Activated CD8-positive, alpha-beta T cell treated with anti-CD3 and anti-CD28 coated beads, Interleukin-2, amount 10 ng/mL, durations not matched to agents 7 days and 5 days (primary cell): Measurements from ENCODE around the gene CTR9. TPM values are rescaled to one million over a fixed set of nuclear protein-coding genes. Genes with fewer than 3 reads are reported as not detected.

Source experiments
- ATAC-seq: fragments of 150-1000 bp; cut with Tn5 transposase; one replicate; pipeline ENCODE4 v1.10.0; 2021; ENCODE audit warnings: moderate library complexity
- CTCF ChIA-PET: fragments of 350-600 bp; sonication (Branson Sonifier 250); formaldehyde crosslinking; loops from one replicate; lab custom pipeline; 2021; ENCODE audit warnings: antibody characterized with exemption; lab: Charles Lee
- POLR2A ChIA-PET: fragments of 350-600 bp; sonication (Branson Sonifier 250); formaldehyde crosslinking; loops from one replicate; lab custom pipeline; 2021; ENCODE audit warnings: antibody characterized with exemption; lab: Charles Lee
- DNase-seq: peaks from one replicate; pipeline ENCODE4 v3.0.0-alpha.2; 2020
- H3K27ac Mint-ChIP-seq: one replicate; pipeline ENCODE4 v1.8.0; 2021; ENCODE audit warnings: mild to moderate bottlenecking, mixed read lengths
- H3K27me3 Mint-ChIP-seq: one replicate; pipeline ENCODE4 v1.8.0; 2021; ENCODE audit warnings: low read depth, mixed read lengths
- H3K36me3 Mint-ChIP-seq: one replicate; pipeline ENCODE4 v1.8.0; 2021; ENCODE audit warnings: low read depth, mixed read lengths
- H3K4me1 Mint-ChIP-seq: one replicate; pipeline ENCODE4 v1.8.0; 2021; ENCODE audit warnings: low read depth, mixed read lengths
- H3K4me3 Mint-ChIP-seq: one replicate; pipeline ENCODE4 v1.8.0; 2021; ENCODE audit warnings: mild to moderate bottlenecking, mixed read lengths
- H3K9me3 Mint-ChIP-seq: one replicate; pipeline ENCODE4 v1.8.0; 2022; ENCODE audit warnings: mixed read lengths; ENCODE audit not compliant: insufficient read depth
- total RNA-seq, 2 experiments: library from RNA; stranded (reverse); gene quantifications; one replicate each; pipeline ENCODE4 v1.2.3, GENCODE V29; 2021

Gene CTR9
- total RNA-seq, 2 experiments from 2014 or later, result 43.4 to 44.0 TPM

DNA sequence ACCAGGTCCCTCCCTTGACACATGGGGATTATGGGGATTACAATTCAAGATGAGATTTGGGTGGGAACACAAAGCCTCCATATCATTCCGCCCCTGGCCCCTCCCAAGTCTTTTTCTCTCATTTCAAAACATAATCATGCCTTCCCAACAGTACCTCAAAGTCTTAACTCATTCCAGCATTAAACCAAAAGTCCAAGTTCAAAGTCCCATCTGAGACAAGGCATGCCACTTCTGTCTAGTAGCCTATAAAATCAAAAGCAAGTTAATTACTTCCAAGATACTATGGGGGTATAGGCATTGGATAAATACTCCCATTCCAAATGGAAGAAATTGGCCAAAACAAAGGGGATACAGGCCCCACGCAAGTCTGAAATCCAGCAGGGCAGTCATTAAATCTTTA lies 77.4 kb downstream of the CTR9 start:
- ATAC-seq (no peak), DNase-seq (no peak)
- CTCF ChIA-PET, result no interaction called here
- H3K27me3 Mint-ChIP-seq, result no peaks in the 10 kb centered on the region
- no peak overlapping the region for H3K27ac Mint-ChIP-seq
- H3K36me3 Mint-ChIP-seq, result peaks cover 3% of the 10 kb centered on the region
- POLR2A ChIA-PET, result no interaction called here
- H3K9me3 Mint-ChIP-seq, result no peaks in the 10 kb centered on the region
- H3K4me3 Mint-ChIP-seq, result no peak overlapping the region
- peaks cover 5% of the 10 kb centered on the region for H3K4me1 Mint-ChIP-seq

- CTCF ChIA-PET, result no interaction called here
- H3K36me3 Mint-ChIP-seq, result peaks cover 3% of the 10 kb centered on the region
- POLR2A ChIA-PET, result interaction anchor here (0.6 to 0.7 kb wide), 2 partner anchors 9 to 95 kb away, joined by 3 read pairs; no protein-coding TSS in a partner anchor
- no peaks in the 10 kb centered on the region for H3K9me3 Mint-ChIP-seq
- H3K4me1 Mint-ChIP-seq, result peaks cover 5% of the 10 kb centered on the region
- H3K27ac Mint-ChIP-seq, result no peak overlapping the region
- ATAC-seq (no peak), DNase-seq (no peak)
- H3K4me3 Mint-ChIP-seq, result no peak overlapping the region
- H3K27me3 Mint-ChIP-seq, result no peaks in the 10 kb centered on the region
Observed at GRCh38 chr11:10829139-10829538, 78.1 kb downstream of the CTR9 start.

Other genes starting within 250 kb of the CTR9 start
- 10 to 100 TPM; 10.7 to 11.6 TPM for gene RNF141, start 210.1 kb upstream of the CTR9 start, total RNA-seq
- not detected for gene LYVE1, start 182.6 kb upstream of the CTR9 start, total RNA-seq
- gene IRAG1, start 57.5 kb upstream of the CTR9 start, total RNA-seq, result not detected
- gene EIF4G2, start 57.7 kb downstream of the CTR9 start, total RNA-seq, result 100 to 1,000 TPM; 667 to 682 TPM
- 10 to 100 TPM; 33.7 to 35.6 TPM for gene ZBED5, start 106.8 kb downstream of the CTR9 start, total RNA-seq